Measurements from ENCODE around the gene ZNF554. TPM values are rescaled to one million over a fixed set of nuclear protein-coding genes. Genes with fewer than 3 reads are reported as not detected.

Gene ZNF554
- total and polyA plus RNA-seq, 2 experiments from 2014 or later: 4.0 to 5.5 TPM

DNA sequence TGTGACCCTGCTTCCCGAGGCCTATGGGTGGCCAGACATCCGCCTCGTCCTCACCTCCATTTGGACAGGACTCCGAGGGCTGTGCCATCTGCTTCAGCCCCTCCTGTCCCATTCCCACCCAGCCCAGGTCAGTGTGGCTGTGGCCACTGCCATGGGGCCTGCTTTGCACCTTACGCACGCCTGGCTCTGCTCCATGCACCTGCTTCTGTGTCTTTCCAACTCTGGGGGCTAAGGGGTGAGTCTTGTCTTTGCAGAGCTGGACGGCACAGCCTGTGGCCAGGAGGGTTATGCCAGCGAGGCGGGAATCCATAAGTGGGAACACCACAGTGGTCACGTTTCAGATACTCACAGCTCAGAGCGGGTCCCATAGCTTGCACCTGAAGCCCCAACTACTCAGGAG, 5.2 kb upstream of the ZNF554 start:
- 98% methylated on average over 11 of the region's 11 CpGs for WGBS (ENCODE audit: low lambda C conversion rate, missing lambda C conversion rate)

GRCh38 chr19:2815191-2815614, 4.5 kb upstream of the ZNF554 start:
- no peak overlapping the region for H3K4me2 ChIP-seq
- 98% methylated on average over 13 of the region's 13 CpGs for whole genome bisulfite sequencing (ENCODE audit: low lambda C conversion rate, missing lambda C conversion rate)
- no peak overlapping the region for H2AFZ ChIP-seq
- no peaks in the 10 kb centered on the region for H3K9me3 ChIP-seq (ENCODE audit: low read depth)
- no peak for DNase-seq (ENCODE audit: low spot score)
- no peaks in the 10 kb centered on the region for H3K4me1 ChIP-seq (ENCODE audit: insufficient read depth)
- no peak overlapping the region for H3K4me3 ChIP-seq
- no peaks in the 10 kb centered on the region for H3K27me3 ChIP-seq
- H3K9me2 ChIP-seq (replicated peaks; ENCODE audit: insufficient read depth): no peaks in the 10 kb centered on the region
- H3K27ac ChIP-seq: no peak overlapping the region
- H4K20me1 ChIP-seq (ENCODE audit: insufficient read depth, poor library complexity, severe bottlenecking): no peaks in the 10 kb centered on the region
- peaks cover 3% of the 10 kb centered on the region for H3K79me2 ChIP-seq
- no peak for TF ChIP-seq EZH2 (IDR thresholded peaks at IDR 0.05; ENCODE audit: borderline replicate concordance)
- no peak for TF ChIP-seq CTCF (IDR thresholded peaks at IDR 0.05; ENCODE audit: poor library complexity)
- no peak for TF ChIP-seq EZH2phosphoT487 (IDR thresholded peaks at IDR 0.05; ENCODE audit: low read depth, severe bottlenecking, unreplicated experiment)
- no peaks in the 10 kb centered on the region for H3K36me3 ChIP-seq (replicated peaks; ENCODE audit: insufficient read depth, low read depth)

More for the DNA sequence above, 5.2 kb upstream of the ZNF554 start:
- H3K4me2 ChIP-seq: no peak overlapping the region
- H3K9me3 ChIP-seq (ENCODE audit: low read depth): no peaks in the 10 kb centered on the region
- H4K20me1 ChIP-seq (ENCODE audit: insufficient read depth, poor library complexity, severe bottlenecking): no peaks in the 10 kb centered on the region
- H3K79me2 ChIP-seq: no peaks in the 10 kb centered on the region
- H3K4me1 ChIP-seq (ENCODE audit: insufficient read depth): no peaks in the 10 kb centered on the region
- H3K4me3 ChIP-seq: no peak overlapping the region
- H3K36me3 ChIP-seq (replicated peaks; ENCODE audit: insufficient read depth, low read depth): no peaks in the 10 kb centered on the region
- TF ChIP-seq EZH2 (IDR thresholded peaks at IDR 0.05; ENCODE audit: borderline replicate concordance) (no peak), EZH2phosphoT487 (IDR thresholded peaks at IDR 0.05; ENCODE audit: low read depth, severe bottlenecking, unreplicated experiment) (no peak), CTCF (IDR thresholded peaks at IDR 0.05; ENCODE audit: poor library complexity) (no peak)
- H3K27me3 ChIP-seq: no peaks in the 10 kb centered on the region
- H2AFZ ChIP-seq: no peak overlapping the region
- no peak for DNase-seq (ENCODE audit: low spot score)
- no peaks in the 10 kb centered on the region for H3K9me2 ChIP-seq (replicated peaks; ENCODE audit: insufficient read depth)
- no peak overlapping the region for H3K27ac ChIP-seq

DNA sequence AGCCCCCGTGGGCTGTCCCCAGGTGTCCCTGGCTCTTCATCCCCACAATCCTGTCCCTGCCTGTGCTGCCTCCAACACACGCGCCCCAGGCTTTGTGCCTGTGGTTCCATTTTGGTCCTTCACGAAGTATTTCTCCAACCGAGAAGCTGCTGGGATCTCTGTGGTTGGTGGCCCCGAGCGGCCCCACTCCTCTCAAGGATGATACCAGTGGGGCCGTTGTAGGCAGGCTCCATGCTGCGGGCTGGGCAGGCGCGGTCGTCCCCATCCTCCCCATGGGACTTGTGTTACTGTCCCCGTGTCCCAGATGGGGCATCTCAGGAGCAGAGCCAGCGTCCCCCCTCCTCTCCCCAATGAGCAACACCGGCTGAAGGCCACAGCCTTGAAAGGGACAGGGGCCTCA, 3.7 kb upstream of the ZNF554 start:
- H3K27ac ChIP-seq: no peak overlapping the region

More for the DNA sequence above, 3.7 kb upstream of the ZNF554 start:
- no peak for DNase-seq (ENCODE audit: low spot score)
- no peaks in the 10 kb centered on the region for H3K27me3 ChIP-seq
- H4K20me1 ChIP-seq (ENCODE audit: insufficient read depth, poor library complexity, severe bottlenecking): no peaks in the 10 kb centered on the region
- no peak overlapping the region for H3K4me2 ChIP-seq
- peaks cover 3% of the 10 kb centered on the region for H3K4me1 ChIP-seq (ENCODE audit: insufficient read depth)
- no peak overlapping the region for H3K4me3 ChIP-seq
- H3K36me3 ChIP-seq (replicated peaks; ENCODE audit: insufficient read depth, low read depth): no peaks in the 10 kb centered on the region
- H2AFZ ChIP-seq: no peak overlapping the region
- TF ChIP-seq EZH2 (IDR thresholded peaks at IDR 0.05; ENCODE audit: borderline replicate concordance) (no peak), CTCF (IDR thresholded peaks at IDR 0.05; ENCODE audit: poor library complexity) (no peak), EZH2phosphoT487 (IDR thresholded peaks at IDR 0.05; ENCODE audit: low read depth, severe bottlenecking, unreplicated experiment) (no peak)
- whole genome bisulfite sequencing (ENCODE audit: low lambda C conversion rate, missing lambda C conversion rate): 94% methylated on average over 15 of the region's 15 CpGs
- peaks cover 9% of the 10 kb centered on the region for H3K79me2 ChIP-seq
- H3K9me3 ChIP-seq (ENCODE audit: low read depth): no peaks in the 10 kb centered on the region
- no peaks in the 10 kb centered on the region for H3K9me2 ChIP-seq (replicated peaks; ENCODE audit: insufficient read depth)

All from hepatocyte (in vitro differentiated cells).